HepG2 (cell line): Measurements from ENCODE around the gene JSRP1. TPM values are rescaled to one million over a fixed set of nuclear protein-coding genes. Genes with fewer than 3 reads are reported as not detected.
A peak's percentile ranks its signal among the peaks of the same experiment; 100 is the strongest.

Source experiments
- HNRNPL ChIP-seq: fragments of 200-400 bp; formaldehyde crosslinking; IDR thresholded peaks from 2 replicates; pipeline ENCODE4 v1.6.1; 2017; ENCODE audit warnings: mild to moderate bottlenecking, low read depth, low read length
- MAFG ChIP-seq: sonication (generic); formaldehyde crosslinking; IDR thresholded peaks from 2 replicates; pipeline ENCODE4 v1.5.1; 2020; ENCODE audit warnings: mild to moderate bottlenecking, missing genetic modification reagents
- polyA plus RNA-seq, 8 experiments: library from polyadenylated mRNA; depleted of rRNA in 3 of 8; stranded (reverse) in 7 of 8; unstranded in 1 of 8; fragments of >200 nt; fragmentation: Illumina TruSeq in 4 of 8; extraction: Trizol in 4 of 8; gene quantifications; 2 replicates each; pipeline versions ENCODE4 v1.2.1 to v1.2.3, GENCODE V29; 2011 to 2016; ENCODE audit warnings: low read depth in 4 of 8, missing spikeins in 1 of 8, mixed read lengths in 1 of 8; ENCODE audit not compliant: insufficient read depth in 1 of 8
- total RNA-seq, 5 experiments: library from RNA; depleted of rRNA; stranded (reverse); fragments of >200 nt; fragmentation: Illumina TruSeq; extraction: Trizol; gene quantifications; 2 replicates each; pipeline ENCODE4 v1.2.3, GENCODE V29; 2016; ENCODE audit warnings: low read depth in 1 of 5
- TF ChIP-seq, protein P1 (sequence below): sonication (generic); formaldehyde crosslinking; IDR thresholded peaks from 2 replicates; pipeline ENCODE4 v1.5.1; 2020; ENCODE audit warnings: mild to moderate bottlenecking, missing genetic modification reagents, moderate library complexity
- TF ChIP-seq, protein P2 (sequence below): sonication (generic); formaldehyde crosslinking; IDR thresholded peaks from 2 replicates; pipeline ENCODE4 v1.4.0; 2020; ENCODE audit warnings: mild to moderate bottlenecking, low read depth, missing genetic modification reagents

JSRP1 gene
- total and polyA plus RNA-seq, 2 of the 13 experiments (the other 11 are each of a cell fraction or from before 2014, with no cell fraction given), result 0.16 to 0.38 TPM

DNA sequence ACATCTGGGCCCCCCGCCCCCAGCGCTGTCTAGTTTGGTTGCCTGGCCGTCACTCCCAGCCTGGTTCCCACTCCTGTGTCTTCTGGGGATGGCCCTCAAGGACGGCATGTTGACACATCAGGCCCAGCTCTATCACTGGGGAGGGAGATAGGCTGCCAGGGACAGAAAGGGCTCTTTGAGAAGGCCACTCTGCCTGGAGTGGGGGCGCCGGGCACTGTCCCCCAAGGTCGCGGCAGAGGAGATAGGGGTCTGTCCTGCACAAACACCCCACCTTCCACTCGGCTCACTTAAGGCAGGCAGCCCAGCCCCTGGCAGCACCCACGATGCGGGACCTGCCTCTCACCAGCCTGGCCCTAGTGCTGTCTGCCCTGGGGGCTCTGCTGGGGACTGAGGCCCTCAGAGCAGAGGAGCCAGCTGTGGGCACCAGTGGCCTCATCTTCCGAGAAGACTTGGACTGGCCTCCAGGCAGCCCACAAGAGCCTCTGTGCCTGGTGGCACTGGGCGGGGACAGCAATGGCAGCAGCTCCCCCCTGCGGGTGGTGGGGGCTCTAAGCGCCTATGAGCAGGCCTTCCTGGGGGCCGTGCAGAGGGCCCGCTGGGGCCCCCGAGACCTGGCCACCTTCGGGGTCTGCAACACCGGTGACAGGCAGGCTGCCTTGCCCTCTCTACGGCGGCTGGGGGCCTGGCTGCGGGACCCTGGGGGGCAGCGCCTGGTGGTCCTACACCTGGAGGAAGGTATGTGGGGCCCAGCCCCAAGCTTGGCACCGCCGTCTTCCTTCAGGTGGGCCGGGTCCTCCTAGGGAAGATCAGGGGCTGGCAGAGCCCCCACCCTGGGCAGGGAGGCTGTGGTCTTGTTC is 7.0 kb downstream of the JSRP1 start, which contains the start of gene AMH (continued):
- TF ChIP-seq, protein P1, sequence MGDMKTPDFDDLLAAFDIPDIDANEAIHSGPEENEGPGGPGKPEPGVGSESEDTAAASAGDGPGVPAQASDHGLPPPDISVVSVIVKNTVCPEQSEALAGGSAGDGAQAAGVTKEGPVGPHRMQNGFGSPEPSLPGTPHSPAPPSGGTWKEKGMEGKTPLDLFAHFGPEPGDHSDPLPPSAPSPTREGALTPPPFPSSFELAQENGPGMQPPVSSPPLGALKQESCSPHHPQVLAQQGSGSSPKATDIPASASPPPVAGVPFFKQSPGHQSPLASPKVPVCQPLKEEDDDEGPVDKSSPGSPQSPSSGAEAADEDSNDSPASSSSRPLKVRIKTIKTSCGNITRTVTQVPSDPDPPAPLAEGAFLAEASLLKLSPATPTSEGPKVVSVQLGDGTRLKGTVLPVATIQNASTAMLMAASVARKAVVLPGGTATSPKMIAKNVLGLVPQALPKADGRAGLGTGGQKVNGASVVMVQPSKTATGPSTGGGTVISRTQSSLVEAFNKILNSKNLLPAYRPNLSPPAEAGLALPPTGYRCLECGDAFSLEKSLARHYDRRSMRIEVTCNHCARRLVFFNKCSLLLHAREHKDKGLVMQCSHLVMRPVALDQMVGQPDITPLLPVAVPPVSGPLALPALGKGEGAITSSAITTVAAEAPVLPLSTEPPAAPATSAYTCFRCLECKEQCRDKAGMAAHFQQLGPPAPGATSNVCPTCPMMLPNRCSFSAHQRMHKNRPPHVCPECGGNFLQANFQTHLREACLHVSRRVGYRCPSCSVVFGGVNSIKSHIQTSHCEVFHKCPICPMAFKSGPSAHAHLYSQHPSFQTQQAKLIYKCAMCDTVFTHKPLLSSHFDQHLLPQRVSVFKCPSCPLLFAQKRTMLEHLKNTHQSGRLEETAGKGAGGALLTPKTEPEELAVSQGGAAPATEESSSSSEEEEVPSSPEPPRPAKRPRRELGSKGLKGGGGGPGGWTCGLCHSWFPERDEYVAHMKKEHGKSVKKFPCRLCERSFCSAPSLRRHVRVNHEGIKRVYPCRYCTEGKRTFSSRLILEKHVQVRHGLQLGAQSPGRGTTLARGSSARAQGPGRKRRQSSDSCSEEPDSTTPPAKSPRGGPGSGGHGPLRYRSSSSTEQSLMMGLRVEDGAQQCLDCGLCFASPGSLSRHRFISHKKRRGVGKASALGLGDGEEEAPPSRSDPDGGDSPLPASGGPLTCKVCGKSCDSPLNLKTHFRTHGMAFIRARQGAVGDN, result peak; percentile 31; the same call in 1 of the 2 replicates
- no peak for TF ChIP-seq MAFG (CRISPR knock-in tag)
- TF ChIP-seq, protein P2, sequence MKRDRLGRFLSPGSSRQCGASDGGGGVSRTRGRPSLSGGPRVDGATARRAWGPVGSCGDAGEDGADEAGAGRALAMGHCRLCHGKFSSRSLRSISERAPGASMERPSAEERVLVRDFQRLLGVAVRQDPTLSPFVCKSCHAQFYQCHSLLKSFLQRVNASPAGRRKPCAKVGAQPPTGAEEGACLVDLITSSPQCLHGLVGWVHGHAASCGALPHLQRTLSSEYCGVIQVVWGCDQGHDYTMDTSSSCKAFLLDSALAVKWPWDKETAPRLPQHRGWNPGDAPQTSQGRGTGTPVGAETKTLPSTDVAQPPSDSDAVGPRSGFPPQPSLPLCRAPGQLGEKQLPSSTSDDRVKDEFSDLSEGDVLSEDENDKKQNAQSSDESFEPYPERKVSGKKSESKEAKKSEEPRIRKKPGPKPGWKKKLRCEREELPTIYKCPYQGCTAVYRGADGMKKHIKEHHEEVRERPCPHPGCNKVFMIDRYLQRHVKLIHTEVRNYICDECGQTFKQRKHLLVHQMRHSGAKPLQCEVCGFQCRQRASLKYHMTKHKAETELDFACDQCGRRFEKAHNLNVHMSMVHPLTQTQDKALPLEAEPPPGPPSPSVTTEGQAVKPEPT (CRISPR knock-in tag), result no peak
- peak; percentile 37; the same call in 1 of the 2 replicates for TF ChIP-seq HNRNPL
